DOHH2 (cell line): ENCODE results near the gene PROZ.

ENCODE experiments used
- H3F3A ChIP-seq: fragments of 200-600 bp; sonication (generic), shearing (Covaris generic); 2 replicates; pipeline ENCODE4 v1.6.0; 2016; ENCODE audit warnings: antibody characterized with exemption, mild to moderate bottlenecking; ENCODE audit not compliant: control insufficient read depth, insufficient read depth
- H3K27ac ChIP-seq: fragments of 200-600 bp; sonication (generic); 2 replicates; pipeline ENCODE4 v1.5.1; 2014; ENCODE audit warnings: low read depth, mild to moderate bottlenecking, low read length, moderate library complexity
- H3K27me3 ChIP-seq: fragments of 200-600 bp; sonication (generic); 2 replicates; pipeline ENCODE4 v1.6.1; 2014; ENCODE audit warnings: mild to moderate bottlenecking, low read length, mixed read lengths; ENCODE audit not compliant: control insufficient read depth
- H3K36me3 ChIP-seq: fragments of 200-600 bp; sonication (generic); 2 replicates; pipeline ENCODE4 v1.6.1; 2014; ENCODE audit warnings: mild to moderate bottlenecking, low read length, moderate library complexity, mixed read lengths; ENCODE audit not compliant: control insufficient read depth
- H3K4me1 ChIP-seq: fragments of 200-600 bp; sonication (generic); 2 replicates; pipeline ENCODE4 v1.6.1; 2014; ENCODE audit warnings: mild to moderate bottlenecking, low read length, mixed read lengths; ENCODE audit not compliant: control insufficient read depth
- H3K4me2 ChIP-seq: fragments of 200-600 bp; sonication (generic); 2 replicates; pipeline ENCODE4 v1.6.0; 2014; ENCODE audit warnings: mild to moderate bottlenecking, low read length, moderate library complexity
- H3K4me3 ChIP-seq: fragments of 200-600 bp; sonication (generic); 2 replicates; pipeline ENCODE4 v1.5.1; 2014; ENCODE audit warnings: mild to moderate bottlenecking, low read length, mixed read lengths
- H3K79me2 ChIP-seq: fragments of 200-600 bp; sonication (generic); 2 replicates; pipeline ENCODE4 v1.6.1; 2014; ENCODE audit warnings: mild to moderate bottlenecking, low read length, mixed read lengths; ENCODE audit not compliant: control insufficient read depth
- H3K9me2 ChIP-seq: fragments of 200-600 bp; sonication (generic); replicated peaks from 2 replicates; pipeline ENCODE4 v1.6.1; 2014; ENCODE audit warnings: mild to moderate bottlenecking, low read length, mixed read lengths; ENCODE audit not compliant: control insufficient read depth
- H3K9me3 ChIP-seq: fragments of 200-600 bp; sonication (generic); 2 replicates; pipeline ENCODE4 v1.6.1; 2014; ENCODE audit warnings: antibody characterized with exemption, low read length, mixed read lengths; ENCODE audit not compliant: control insufficient read depth, insufficient read depth
- H4K20me1 ChIP-seq: fragments of 200-600 bp; sonication (generic); 2 replicates; pipeline ENCODE4 v1.6.0; 2014; ENCODE audit warnings: low read depth, mild to moderate bottlenecking, antibody characterized with exemption, low read length, moderate library complexity; ENCODE audit not compliant: control insufficient read depth, insufficient read depth
- CTCF ChIP-seq: fragments of 200-600 bp; sonication (generic); IDR thresholded peaks from one replicate; pipeline ENCODE4 v1.5.1; 2014; ENCODE audit warnings: antibody characterized with exemption, mild to moderate bottlenecking, low read depth, low read length; ENCODE audit not compliant: poor library complexity, severe bottlenecking
- EZH2phosphoT487 ChIP-seq: fragments of 200-600 bp; sonication (generic); IDR thresholded peaks from 2 replicates; pipeline ENCODE4 v1.6.1; 2017; ENCODE audit warnings: borderline replicate concordance, mild to moderate bottlenecking, antibody characterized with exemption, low read length, moderate library complexity, mixed read lengths

Gene PROZ

GRCh38 chr13:113203507-113204377 is 45.3 kb downstream of the PROZ start:
- Histone ChIP-seq H3K4me2 (no peak overlapping the region), H3K4me1 (peaks cover 37% of the 10 kb centered on the region), H3K79me2 (peaks cover 99% of the 10 kb centered on the region), H4K20me1 (peaks cover 14% of the 10 kb centered on the region; the same call in 1 of the 2 replicates), H3K4me3 (no peak overlapping the region), H3K9me2 (no peaks in the 10 kb centered on the region), H3K9me3 (no peaks in the 10 kb centered on the region), H3F3A (no peaks in the 10 kb centered on the region; the same call in 1 of the 2 replicates), H3K36me3 (peaks cover 80% of the 10 kb centered on the region), H3K27ac (no peak overlapping the region), H3K27me3 (no peaks in the 10 kb centered on the region)
- TF ChIP-seq CTCF, result no peak
- TF ChIP-seq EZH2phosphoT487, result no peak

GRCh38 chr13:113204378-113204734 is 45.9 kb downstream of the PROZ start:
- Histone ChIP-seq H3K27ac (no peak overlapping the region), H4K20me1 (peaks cover 14% of the 10 kb centered on the region; the same call in 1 of the 2 replicates), H3K9me2 (no peaks in the 10 kb centered on the region), H3K9me3 (no peaks in the 10 kb centered on the region), H3K27me3 (no peaks in the 10 kb centered on the region), H3K36me3 (peaks cover 73% of the 10 kb centered on the region), H3K4me1 (peaks cover 37% of the 10 kb centered on the region), H3K4me3 (no peak overlapping the region), H3K79me2 (peaks cover 98% of the 10 kb centered on the region), H3F3A (no peaks in the 10 kb centered on the region; the same call in 1 of the 2 replicates), H3K4me2 (no peak overlapping the region)
- TF ChIP-seq CTCF (no peak), EZH2phosphoT487 (no peak)

- Histone ChIP-seq H3K79me2 (peaks cover 95% of the 10 kb centered on the region), H3F3A (peaks cover 3% of the 10 kb centered on the region; the same call in 1 of the 2 replicates), H3K27ac (no peak overlapping the region), H3K9me2 (no peaks in the 10 kb centered on the region), H3K4me2 (no peak overlapping the region), H3K4me1 (peaks cover 41% of the 10 kb centered on the region), H3K36me3 (peaks cover 63% of the 10 kb centered on the region), H4K20me1 (peaks cover 14% of the 10 kb centered on the region; the same call in 1 of the 2 replicates), H3K4me3 (no peak overlapping the region), H3K27me3 (no peaks in the 10 kb centered on the region), H3K9me3 (no peaks in the 10 kb centered on the region)
- TF ChIP-seq CTCF (no peak), EZH2phosphoT487 (no peak)
Observed at GRCh38 chr13:113205428-113205931, 47.0 kb downstream of the PROZ start.
